Hepatocyte (in vitro differentiated cells): ENCODE results near the gene TMEM222.

ENCODE experiments used
- EZH2 ChIP-seq: fragments of 200-600 bp; sonication (generic); IDR thresholded peaks from 2 replicates; pipeline ENCODE4 v1.6.1; 2016; ENCODE audit warnings: antibody characterized with exemption, mild to moderate bottlenecking, borderline replicate concordance
- EZH2phosphoT487 ChIP-seq: fragments of 200-600 bp; sonication (generic); IDR thresholded peaks from one replicate; pipeline ENCODE4 v1.6.1; 2018; ENCODE audit warnings: antibody characterized with exemption, mild to moderate bottlenecking, low read depth, moderate library complexity; ENCODE audit not compliant: unreplicated experiment, severe bottlenecking
- TF ChIP-seq, protein P1 (sequence below): fragments of 200-600 bp; sonication (generic); IDR thresholded peaks from 2 replicates; pipeline ENCODE4 v1.5.1; 2016; ENCODE audit warnings: antibody characterized with exemption, mild to moderate bottlenecking; ENCODE audit not compliant: poor library complexity

DNA sequence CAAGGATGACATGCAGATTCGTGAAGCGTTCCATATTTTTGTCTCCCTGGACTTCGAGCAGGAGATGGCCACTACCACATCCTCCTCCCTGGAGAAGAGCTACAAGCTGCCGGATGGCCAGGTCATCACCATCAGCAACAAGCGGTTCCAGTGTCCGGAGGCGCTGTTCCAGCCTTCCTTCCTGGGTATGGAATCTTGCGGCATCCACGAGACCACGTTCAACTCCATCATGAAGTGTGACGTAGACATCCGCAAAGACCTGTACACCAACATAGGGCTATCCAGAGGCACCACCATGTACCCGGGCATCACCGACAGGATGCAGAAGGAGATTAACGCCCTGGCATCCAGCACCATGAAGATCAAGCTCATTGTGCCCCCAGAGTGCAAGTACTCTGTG, 3.3 kb downstream of the TMEM222 start:
- TF ChIP-seq, protein P1, sequence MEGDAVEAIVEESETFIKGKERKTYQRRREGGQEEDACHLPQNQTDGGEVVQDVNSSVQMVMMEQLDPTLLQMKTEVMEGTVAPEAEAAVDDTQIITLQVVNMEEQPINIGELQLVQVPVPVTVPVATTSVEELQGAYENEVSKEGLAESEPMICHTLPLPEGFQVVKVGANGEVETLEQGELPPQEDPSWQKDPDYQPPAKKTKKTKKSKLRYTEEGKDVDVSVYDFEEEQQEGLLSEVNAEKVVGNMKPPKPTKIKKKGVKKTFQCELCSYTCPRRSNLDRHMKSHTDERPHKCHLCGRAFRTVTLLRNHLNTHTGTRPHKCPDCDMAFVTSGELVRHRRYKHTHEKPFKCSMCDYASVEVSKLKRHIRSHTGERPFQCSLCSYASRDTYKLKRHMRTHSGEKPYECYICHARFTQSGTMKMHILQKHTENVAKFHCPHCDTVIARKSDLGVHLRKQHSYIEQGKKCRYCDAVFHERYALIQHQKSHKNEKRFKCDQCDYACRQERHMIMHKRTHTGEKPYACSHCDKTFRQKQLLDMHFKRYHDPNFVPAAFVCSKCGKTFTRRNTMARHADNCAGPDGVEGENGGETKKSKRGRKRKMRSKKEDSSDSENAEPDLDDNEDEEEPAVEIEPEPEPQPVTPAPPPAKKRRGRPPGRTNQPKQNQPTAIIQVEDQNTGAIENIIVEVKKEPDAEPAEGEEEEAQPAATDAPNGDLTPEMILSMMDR, result no peak
- TF ChIP-seq EZH2 (no peak), EZH2phosphoT487 (no peak)
